Hematopoietic multipotent progenitor cell treated with erythropoietin and hydrocortisone succinate and interleukin-3 and kit ligand, for 8 days (in vitro differentiated cells): Measurements from ENCODE around the gene PDE6G.

Source experiments
- DNase-seq: peaks from one replicate; pipeline ENCODE4 v3.0.0-alpha.2; 2015

The PDE6G gene

DNA sequence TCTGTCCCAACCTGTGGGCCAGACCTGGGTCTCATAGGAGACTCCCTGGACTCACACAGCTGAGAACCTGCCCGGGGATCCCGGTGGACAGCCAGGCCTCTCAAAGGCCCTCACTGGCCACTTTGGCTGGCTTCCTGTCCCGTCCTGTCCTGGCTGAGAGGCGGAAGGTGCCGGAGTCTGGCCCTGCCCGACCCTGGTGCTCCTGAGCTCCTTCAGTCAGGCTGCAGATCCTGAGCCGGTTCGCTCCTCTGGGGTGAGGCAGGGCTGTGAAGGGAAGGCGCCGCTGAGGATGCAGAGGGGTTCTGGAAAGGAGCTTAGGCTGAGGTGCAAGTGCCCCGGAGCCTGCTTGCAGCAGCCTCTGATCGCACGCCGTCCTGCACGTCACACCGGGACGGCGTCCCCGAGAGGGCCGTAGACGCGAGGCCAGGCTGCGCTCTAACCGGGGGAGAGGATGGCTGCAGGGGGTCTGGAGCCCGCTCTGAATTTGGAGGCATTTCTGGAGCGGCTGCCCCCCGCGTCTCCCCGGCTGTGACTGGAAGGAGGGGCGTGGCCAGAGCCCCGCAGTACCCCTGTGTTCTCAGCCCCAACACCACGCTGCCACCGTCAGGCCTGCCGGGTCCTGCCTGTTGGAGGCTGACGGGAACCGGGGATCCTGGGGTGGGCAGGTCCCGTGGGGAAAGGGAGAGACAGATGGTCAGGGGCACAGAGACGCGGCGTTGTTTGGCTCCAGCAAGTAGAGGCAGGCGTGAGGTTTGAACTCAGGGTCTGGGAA lies 31.6 kb upstream of the PDE6G start:
- DNase-seq, result no peak

DNA sequence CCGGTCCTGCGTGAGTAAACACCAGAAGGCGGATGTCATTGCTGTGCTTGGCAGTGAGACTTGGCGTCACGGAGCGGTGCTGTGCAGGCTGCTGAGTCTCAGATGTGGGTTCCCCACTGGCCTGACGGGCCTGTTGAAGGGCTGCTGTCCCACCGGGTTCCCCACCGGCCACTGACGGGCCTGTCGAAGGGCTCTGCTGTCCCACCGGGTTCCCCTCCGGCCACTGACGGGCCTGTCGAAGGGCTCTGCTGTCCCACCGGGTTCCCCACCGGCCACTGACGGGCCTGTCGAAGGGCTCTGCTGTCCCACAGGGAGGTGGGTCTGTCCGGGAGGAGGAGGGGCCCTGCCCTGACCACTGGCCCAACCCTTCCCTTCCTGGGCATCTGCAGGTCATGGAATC lies 30.3 kb upstream of the PDE6G start:
- DNase-seq, result no peak

GRCh38 chr17:81685108-81685507 lies 28.8 kb upstream of the PDE6G start:
- no peak for DNase-seq

DNA sequence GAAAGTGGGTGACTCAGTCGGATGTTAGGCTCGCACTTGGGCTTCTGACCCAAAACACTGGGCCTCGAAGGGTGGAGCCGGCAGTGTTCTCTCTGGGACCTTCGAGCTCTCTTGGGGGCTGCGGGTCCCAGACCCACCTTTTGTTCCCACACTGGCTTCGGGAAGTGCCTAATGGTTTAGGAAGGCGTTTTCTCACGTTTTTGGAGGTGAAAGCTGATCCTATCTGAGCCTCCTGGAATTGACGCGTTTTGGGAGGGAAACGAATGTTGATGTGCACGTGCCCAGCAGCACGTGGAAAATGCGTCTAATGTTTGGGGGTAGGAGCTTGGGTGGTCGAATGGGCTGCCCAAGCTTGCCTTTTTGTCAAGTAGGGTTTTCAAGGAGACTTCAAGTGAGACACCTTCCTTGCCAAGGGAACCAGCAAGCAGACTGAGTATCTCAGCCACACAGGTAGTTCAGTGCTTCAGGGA lies 28.1 kb upstream of the PDE6G start:
- DNase-seq, result peak; percentile 37

DNA sequence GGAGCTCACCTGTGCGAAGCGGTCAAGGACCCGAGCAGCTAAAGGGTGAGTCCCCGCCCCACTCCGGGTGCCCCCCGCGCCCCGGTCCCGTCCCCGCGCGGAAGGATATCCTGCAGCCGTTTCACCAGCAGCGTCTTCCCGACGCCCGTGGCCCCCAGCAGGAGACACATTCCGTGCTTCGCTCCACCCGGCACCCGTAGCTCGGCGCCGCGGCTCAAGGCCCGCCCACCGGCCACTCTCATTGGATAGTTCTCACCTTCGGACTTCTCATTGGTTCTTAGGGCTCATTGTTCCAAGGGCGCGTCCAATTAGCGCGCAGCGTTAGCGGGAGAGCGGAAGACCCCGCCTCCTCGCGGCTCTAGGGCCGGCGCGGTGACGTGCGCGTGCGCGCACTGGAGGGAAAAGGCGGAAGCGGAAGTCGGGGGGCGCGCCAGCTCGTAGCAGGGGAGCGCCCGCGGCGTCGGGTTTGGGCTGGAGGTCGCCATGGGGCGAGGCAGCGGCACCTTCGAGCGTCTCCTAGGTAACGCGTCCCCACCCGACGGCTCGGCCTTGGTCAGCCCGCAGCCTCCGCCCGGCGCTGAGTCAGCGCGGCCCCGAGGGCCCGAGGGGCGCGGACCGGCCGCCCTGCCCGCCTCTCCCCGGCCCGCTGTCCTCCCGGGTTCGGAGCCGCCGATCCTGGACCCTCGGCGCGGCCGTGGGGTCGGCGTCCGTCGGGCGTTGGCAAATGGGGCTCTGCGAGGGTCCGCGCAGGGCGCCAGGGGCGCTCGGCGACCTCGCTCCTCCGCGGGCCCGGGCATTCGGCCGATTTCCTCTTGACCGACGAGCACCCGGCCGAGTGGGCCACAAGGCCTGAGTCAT lies 27.5 kb upstream of the PDE6G start, which contains the start of the genes ARL16 and HGS:
Gene ARL16 (minus strand): TSS at position 214 of the 858 bp plus-strand sequence. CDS start 44 bp downstream, at position 170.
Gene HGS (plus strand): TSS at position 428 of the 858 bp plus-strand sequence. CDS start 56 bp downstream, at position 484.
- peak; percentile 99 for DNase-seq

GRCh38 chr17:81683208-81683583 lies 26.9 kb upstream of the PDE6G start:
- peak; percentile 20 for DNase-seq

DNA sequence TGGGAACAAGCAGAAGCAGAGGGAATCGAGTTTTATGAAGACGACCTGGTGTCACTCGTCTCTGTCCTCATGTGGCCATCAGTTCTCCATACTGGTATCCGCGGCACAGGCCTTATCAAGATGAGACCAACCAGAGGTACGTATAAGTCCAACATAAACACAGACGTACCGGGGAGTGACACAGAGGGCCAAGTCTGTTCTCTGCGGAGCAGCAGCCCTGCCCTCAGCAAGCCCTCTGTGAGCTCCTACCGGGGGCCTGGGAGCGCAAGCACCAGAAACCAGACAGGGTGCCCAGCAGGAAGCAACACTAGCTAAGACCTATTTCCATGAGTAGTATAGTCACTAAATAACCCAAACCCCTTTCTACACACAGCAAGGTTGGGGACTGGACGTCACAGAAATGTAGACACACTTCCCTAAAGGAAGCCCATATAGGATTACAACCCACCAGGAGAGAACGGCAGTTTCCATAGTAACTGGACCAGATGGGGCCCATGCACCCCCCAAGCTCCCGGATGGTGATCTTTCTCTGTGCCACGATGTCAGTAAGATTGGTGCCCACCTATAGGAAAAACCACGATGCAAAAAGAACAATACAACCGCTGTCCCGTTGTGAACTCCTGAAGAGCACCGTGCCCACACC lies 26.3 kb upstream of the PDE6G start:
- DNase-seq, result no peak

DNA sequence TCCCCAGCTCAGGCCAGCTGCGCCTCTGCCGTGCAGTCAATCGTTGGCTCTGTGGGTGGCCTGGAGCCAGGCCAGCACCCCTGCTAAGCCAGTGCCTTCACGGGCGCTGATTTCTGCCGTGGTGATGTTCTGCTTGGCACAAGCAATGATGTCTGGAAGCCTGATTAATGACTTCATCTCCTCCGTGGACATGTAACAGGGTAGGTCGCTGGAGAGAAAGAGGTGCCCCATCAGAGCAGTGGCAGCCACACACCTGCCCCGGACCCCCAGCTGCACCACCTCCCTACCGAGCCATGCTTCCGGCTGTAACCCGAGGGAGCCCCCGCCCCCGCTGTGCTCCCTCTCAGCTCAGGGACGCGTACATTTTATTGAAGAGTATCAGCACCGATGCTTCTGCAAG lies 25.3 kb upstream of the PDE6G start:
- DNase-seq, result no peak

GRCh38 chr17:81680150-81680549 lies 23.8 kb upstream of the PDE6G start:
- DNase-seq, result no peak

- no peak for DNase-seq
Measured at GRCh38 chr17:81676906-81677305, 20.6 kb upstream of the PDE6G start.

- DNase-seq, result peak; percentile 44
Measured at GRCh38 chr17:81675515-81676221, 19.3 kb upstream of the PDE6G start.

- DNase-seq, result no peak
Measured at GRCh38 chr17:81673561-81674258, 17.4 kb upstream of the PDE6G start.

- no peak for DNase-seq
Measured at GRCh38 chr17:81672954-81673353, 16.6 kb upstream of the PDE6G start.

DNA sequence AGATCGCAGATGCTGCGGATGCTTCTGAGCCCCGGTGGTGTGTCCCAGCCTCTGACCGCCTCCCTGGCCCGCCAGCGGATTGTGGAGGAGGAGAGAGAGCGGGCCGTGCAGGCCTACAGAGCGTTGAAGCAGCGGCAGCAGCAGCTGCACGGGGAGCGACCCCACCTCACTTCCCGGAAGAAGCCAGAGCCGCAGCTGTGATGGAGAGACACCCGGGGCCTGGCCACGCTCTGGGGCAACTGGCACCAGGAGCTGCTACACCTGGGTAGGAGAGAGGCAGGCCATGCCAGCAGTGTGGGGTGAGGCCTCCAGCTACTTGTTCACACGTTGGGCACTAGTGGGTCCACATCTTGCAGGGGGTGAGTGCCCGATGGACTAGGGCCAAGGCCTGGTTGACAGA lies 16.2 kb upstream of the PDE6G start:
- DNase-seq, result no peak

DNA sequence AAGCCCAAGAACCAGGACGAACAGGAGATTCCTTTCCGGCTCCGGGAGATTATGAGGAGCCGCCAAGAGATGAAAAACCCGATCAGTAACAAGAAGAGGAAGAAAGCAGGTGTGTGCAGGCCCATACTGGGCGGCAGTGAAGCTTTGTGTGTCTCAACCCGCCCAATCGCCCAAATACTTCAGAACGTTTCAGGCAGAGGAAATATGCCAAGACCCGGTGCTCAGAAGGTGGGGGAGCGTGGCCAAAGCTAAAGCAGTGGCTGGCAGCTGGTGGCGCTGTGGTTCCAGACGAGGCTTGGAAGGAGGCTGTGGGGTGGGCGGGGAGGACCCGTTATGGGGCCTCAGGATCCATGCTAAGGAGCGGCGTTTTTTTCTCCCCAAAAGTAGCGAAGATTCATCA lies 11.4 kb upstream of the PDE6G start:
- DNase-seq, result peak; percentile 50

DNA sequence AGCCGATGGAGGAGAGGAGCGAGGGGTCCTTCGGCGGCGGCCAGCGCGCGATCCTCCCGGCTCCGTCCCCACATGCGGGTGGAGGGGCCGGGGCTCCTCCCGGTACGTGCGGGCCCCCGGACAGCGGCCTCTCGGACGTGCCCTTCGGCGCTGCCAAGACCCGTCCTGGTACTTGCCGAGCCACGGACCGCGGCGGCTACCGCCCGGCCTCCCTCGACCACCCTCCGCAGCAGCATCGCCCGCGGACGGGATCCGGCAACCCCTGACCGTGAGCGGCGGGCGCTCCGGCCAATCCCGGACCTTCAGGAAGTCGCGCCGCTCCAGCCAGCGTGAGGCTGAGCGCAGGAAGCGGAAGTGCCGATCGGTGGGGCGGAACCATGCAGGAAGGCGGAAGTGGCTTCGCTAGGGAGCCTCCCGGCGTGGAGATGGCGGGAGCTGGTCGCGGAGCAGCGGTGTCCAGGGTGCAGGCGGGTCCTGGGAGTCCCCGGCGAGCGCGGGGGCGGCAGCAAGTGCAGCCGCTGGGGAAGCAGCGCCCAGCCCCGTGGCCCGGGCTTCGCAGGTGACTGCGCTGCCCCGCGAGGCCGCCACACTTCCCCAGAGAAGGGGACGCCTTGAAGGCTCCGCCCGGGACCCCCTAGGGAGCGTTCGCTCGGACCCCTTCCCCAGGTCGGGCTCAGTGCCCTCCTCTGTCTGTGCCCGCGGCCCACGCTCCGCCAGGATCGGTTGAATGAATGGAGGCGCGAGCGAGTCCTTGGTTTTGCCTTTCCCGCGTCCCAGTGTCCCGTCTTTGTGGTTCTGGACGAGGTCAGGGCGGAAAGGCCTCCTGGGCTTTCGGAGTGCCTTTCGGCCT lies 10.2 kb upstream of the PDE6G start, which contains the start of the genes CCDC137 and OXLD1:
Gene CCDC137 (plus strand): TSS at position 396 of the 850 bp plus-strand sequence. CDS start 30 bp downstream, at position 426.
Gene OXLD1 (minus strand): TSS at position 264 of the 850 bp plus-strand sequence. CDS start 28 bp downstream, at position 236.
- DNase-seq, result peak; percentile 96

GRCh38 chr17:81666092-81666341 lies 9.7 kb upstream of the PDE6G start:
- no peak for DNase-seq

DNA sequence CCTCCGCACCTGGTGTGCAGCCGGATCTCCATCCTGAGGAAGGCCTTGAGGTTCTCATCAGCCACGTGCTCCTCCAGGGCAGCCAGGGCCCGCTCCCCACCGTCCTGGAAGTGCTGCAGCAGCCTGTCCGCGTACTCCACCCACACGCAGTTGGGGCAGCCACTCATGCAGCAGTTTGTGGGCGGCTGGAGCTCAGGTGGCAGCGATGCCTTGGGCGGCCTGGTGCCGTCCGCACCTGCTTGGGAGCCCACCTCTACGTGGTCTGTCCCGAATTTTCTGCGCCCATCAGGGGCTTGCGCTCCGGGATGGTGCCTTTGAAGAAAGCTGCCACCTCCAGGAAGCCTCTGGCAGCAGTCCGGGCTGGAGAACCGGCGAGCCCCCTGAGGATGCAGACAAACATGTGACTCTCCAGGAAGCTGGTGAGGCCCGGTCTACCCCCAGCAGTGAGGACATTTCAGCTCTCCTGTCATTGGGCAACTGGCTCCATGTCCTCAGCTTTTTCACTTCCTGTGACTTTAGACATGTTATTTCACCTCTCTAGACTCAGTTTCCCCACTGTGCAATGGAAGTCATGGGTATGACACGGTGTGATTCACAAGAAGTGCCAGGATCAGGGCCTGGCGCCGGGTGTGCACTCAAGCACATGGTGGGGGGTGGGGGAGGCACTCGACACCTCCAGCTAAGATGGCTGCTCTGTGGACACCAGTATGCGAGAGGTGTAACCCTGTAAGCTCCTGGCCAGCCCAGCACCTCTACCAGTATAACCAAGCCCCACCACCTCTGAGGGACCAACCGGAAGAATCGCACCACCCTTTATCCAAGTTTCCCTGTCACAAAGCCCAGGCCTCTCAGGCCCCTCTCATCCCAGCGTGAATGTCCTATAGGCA lies 9.1 kb upstream of the PDE6G start:
- DNase-seq, result peak; percentile 69

DNA sequence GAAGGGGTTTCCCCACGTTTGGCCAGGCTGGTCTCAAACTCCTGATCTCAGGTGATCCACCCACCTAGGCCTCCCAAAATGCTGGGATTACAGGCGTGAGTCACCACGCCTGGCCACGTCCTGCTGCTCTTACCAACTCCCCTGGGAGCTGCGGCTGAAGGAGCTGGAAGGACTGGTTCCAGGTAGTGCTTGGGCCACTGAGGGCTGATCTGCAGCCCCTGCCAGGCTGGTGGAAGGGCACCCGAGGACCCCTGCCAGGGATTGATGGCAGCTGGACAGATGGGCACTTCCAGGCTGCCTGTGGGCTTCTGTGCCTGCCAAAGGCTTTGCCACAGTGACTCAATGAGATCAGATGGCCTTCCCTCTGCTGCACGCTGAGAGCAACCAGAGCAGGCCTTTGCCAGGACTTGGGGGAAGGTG lies 7.7 kb upstream of the PDE6G start:
- DNase-seq, result no peak

GRCh38 chr17:81662002-81662401 lies 5.7 kb upstream of the PDE6G start:
- no peak for DNase-seq
